GM21619 (cell line): ENCODE data around the gene SLC16A6.
"Not testable (repeated sequence)": the region's sequence is repeated elsewhere in the genome, so short reads cannot be mapped to it uniquely, and the experiment has no call there.

Source experiments
- ATAC-seq: cut with Tn5 transposase; IDR thresholded peaks from one replicate; pipeline ENCODE4 v1.9.1; 2021; ENCODE audit not compliant: unreplicated experiment

SLC16A6 gene

GRCh38 chr17:68291836-68292688 is 1.1 kb upstream of the SLC16A6 start:
- peak; percentile 55 for ATAC-seq

GRCh38 chr17:68290268-68290954 is 516 bp downstream of the SLC16A6 start:
- no peak for ATAC-seq

GRCh38 chr17:68289936-68290267 is 1.0 kb downstream of the SLC16A6 start:
- ATAC-seq: no peak

GRCh38 chr17:68289473-68289872 is 1.5 kb downstream of the SLC16A6 start:
- ATAC-seq: no peak

GRCh38 chr17:68288804-68289203 is 2.1 kb downstream of the SLC16A6 start:
- no peak for ATAC-seq

- peak; percentile 16 for ATAC-seq
These were observed 2.6 kb downstream of the SLC16A6 start for GRCh38 chr17:68288375-68288774.

- ATAC-seq: not testable (repeated sequence)
These were observed 9.0 kb downstream of the SLC16A6 start for GRCh38 chr17:68281965-68282364.

GRCh38 chr17:68277807-68278206 is 13.1 kb downstream of the SLC16A6 start:
- ATAC-seq: no peak

GRCh38 chr17:68276339-68276738 is 14.6 kb downstream of the SLC16A6 start:
- not testable (repeated sequence) for ATAC-seq

GRCh38 chr17:68273722-68274121 is 17.2 kb downstream of the SLC16A6 start:
- no peak for ATAC-seq

GRCh38 chr17:68265833-68266232 is 25.1 kb downstream of the SLC16A6 start:
- not testable (repeated sequence) for ATAC-seq

- not testable (repeated sequence) for ATAC-seq
These were observed 27.7 kb downstream of the SLC16A6 start for GRCh38 chr17:68263101-68263681.

GRCh38 chr17:68262467-68262866 is 28.5 kb downstream of the SLC16A6 start:
- ATAC-seq: not testable (repeated sequence)

- no peak for ATAC-seq
These were observed 30.7 kb downstream of the SLC16A6 start for GRCh38 chr17:68260051-68260762.

- not testable (repeated sequence) for ATAC-seq
These were observed 31.3 kb downstream of the SLC16A6 start for GRCh38 chr17:68259648-68259951.

GRCh38 chr17:68258890-68259647 is 31.9 kb downstream of the SLC16A6 start:
- ATAC-seq: peak; percentile 88

- ATAC-seq: no peak
These were observed 33.0 kb downstream of the SLC16A6 start for GRCh38 chr17:68257934-68258333.

GRCh38 chr17:68256701-68257100 is 34.2 kb downstream of the SLC16A6 start:
- not testable (repeated sequence) for ATAC-seq

- no peak for ATAC-seq
These were observed 35.0 kb downstream of the SLC16A6 start for GRCh38 chr17:68255731-68256538.

- no peak for ATAC-seq
These were observed 35.8 kb downstream of the SLC16A6 start for GRCh38 chr17:68255151-68255550.
